Measurements from ENCODE around the gene SYCP3.

DNA sequence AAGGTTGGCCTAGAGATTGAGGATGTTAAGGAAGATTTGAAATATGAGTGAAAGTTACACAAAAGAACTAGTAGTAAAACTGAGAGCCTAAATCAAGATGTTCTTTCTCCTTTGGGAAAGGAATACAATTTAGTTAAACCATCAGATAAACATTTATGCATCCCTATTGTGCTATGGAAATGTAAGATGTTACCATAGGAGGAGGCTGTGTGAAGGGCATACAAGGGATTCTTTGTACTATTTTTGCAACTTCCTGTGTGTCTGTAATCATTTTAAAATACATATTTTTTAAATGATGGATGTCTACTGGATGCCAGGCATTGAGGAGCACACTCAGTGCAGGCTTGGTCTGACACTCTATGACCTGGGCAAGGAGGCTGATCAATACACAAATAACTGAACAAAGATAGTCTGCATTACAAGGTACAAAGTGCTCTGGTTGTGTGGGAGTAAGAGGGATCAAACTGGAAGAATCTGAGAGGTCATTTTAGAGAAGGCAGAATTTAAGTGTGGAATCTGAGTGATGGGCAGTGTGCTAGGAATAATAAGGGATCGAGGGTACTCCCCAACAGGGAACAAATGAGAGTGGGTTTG lies 47.7 kb downstream of the SYCP3 start:
- TF ChIP-seq CTCF (IDR thresholded peaks at IDR 0.05) (no peak), EP300 (IDR thresholded peaks at IDR 0.05) (no peak), POLR2A (IDR thresholded peaks at IDR 0.05; ENCODE audit: low read depth) (no peak), POLR2AphosphoS5 (IDR thresholded peaks at IDR 0.05) (no peak)

All from esophagus muscularis mucosa (tissue), 4 donors.